K562 (cell line): Measurements from ENCODE around the gene DMWD.
"Not testable (repeated sequence)": the region's sequence is repeated elsewhere in the genome, so short reads cannot be mapped to it uniquely, and the experiment has no call there.

ENCODE experiments used
- CREB1 ChIP-seq, 2 experiments: sonication (generic) in 1 of 2; formaldehyde crosslinking in 1 of 2; IDR thresholded peaks; 2 replicates each; pipeline versions ENCODE4 v1.6.1 to v1.8.0; 2012 to 2022; ENCODE audit warnings: inconsistent platforms in 1 of 2, mild to moderate bottlenecking in 1 of 2, missing genetic modification reagents in 1 of 2, moderate library complexity in 1 of 2
- FOXP1 ChIP-seq: sonication (generic); formaldehyde crosslinking; IDR thresholded peaks from 2 replicates; pipeline ENCODE4 v1.8.0; 2022; ENCODE audit warnings: mild to moderate bottlenecking, missing genetic modification reagents
- JUN ChIP-seq, 2 experiments: sonication (generic) in 1 of 2; formaldehyde crosslinking in 1 of 2; IDR thresholded peaks; 2 replicates each; pipeline versions ENCODE4 v1.6.1 to v1.8.0; 2012 to 2022; ENCODE audit warnings: borderline replicate concordance in 2 of 2, mild to moderate bottlenecking in 2 of 2, improper control_type of control experiment in 1 of 2, low read depth in 1 of 2, low read length in 1 of 2, missing genetic modification reagents in 1 of 2
- RCOR1 ChIP-seq, 2 experiments: IDR thresholded peaks; 2 replicates each; pipeline ENCODE4 v1.6.1; 2012; ENCODE audit warnings: low read depth in 2 of 2, low read length in 2 of 2, borderline replicate concordance in 1 of 2, improper control_type of control experiment in 1 of 2
- TAF1 ChIP-seq: IDR thresholded peaks from 2 replicates; pipeline ENCODE4 v1.6.1; 2011; ENCODE audit warnings: mild to moderate bottlenecking, low read length, moderate library complexity; ENCODE audit not compliant: insufficient read depth, control insufficient read depth, severe bottlenecking; ENCODE audit errors: extremely low read depth
- ZNF184 ChIP-seq: sonication (generic); formaldehyde crosslinking; IDR thresholded peaks from 2 replicates; pipeline ENCODE4 v1.5.0; 2020; ENCODE audit warnings: missing genetic modification reagents
- TF ChIP-seq, protein P1 (sequence below), 3 experiments: IDR thresholded peaks in 2 of 3; conservative IDR thresholded peaks in 1 of 3; 2 replicates each; pipeline ENCODE4 v1.5.1; 2011 to 2012; ENCODE audit warnings: low read length in 3 of 3, mild to moderate bottlenecking in 3 of 3, control low read depth in 2 of 3, improper control_type of control experiment in 1 of 3, inconsistent platforms in 1 of 3, low read depth in 1 of 3, mixed read lengths in 1 of 3, moderate library complexity in 1 of 3; ENCODE audit not compliant: insufficient read depth in 2 of 3

DNA sequence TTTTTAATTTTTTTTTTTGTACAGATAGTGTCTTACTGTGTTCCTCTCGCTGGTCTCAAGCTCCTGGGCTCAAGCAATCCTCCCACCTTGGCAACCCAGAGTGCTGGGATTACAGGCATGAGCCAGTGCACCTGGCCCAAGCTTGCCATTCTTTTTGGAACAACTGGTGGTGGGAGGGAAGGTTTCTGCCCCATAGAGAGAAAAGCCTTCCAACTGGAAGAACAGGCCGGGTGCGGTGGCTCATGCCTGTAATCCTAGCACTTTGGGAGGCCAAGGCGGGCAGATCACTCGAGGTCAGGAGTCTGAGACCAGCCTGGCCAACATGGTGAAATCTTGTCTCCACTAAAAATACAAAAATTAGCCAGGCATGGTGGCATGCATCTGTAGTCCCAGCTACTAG lies 6.9 kb upstream of the DMWD start:
- TF ChIP-seq CREB1 (IDR thresholded peaks at IDR 0.05); CREB1 (CRISPR knock-in tag; IDR thresholded peaks at IDR 0.05); ZNF184 (CRISPR knock-in tag); RCOR1 (IDR thresholded peaks at IDR 0.05; ENCODE audit: borderline replicate concordance in 1 of 2, low read depth in 2 of 2, low read length in 2 of 2); TAF1; FOXP1 (CRISPR knock-in tag); JUN (IDR thresholded peaks at IDR 0.05; ENCODE audit: borderline replicate concordance, low read depth, low read length); JUN (CRISPR knock-in tag; IDR thresholded peaks at IDR 0.05; ENCODE audit: borderline replicate concordance): not testable (repeated sequence)
- TF ChIP-seq, protein P1, sequence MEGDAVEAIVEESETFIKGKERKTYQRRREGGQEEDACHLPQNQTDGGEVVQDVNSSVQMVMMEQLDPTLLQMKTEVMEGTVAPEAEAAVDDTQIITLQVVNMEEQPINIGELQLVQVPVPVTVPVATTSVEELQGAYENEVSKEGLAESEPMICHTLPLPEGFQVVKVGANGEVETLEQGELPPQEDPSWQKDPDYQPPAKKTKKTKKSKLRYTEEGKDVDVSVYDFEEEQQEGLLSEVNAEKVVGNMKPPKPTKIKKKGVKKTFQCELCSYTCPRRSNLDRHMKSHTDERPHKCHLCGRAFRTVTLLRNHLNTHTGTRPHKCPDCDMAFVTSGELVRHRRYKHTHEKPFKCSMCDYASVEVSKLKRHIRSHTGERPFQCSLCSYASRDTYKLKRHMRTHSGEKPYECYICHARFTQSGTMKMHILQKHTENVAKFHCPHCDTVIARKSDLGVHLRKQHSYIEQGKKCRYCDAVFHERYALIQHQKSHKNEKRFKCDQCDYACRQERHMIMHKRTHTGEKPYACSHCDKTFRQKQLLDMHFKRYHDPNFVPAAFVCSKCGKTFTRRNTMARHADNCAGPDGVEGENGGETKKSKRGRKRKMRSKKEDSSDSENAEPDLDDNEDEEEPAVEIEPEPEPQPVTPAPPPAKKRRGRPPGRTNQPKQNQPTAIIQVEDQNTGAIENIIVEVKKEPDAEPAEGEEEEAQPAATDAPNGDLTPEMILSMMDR (IDR thresholded peaks at IDR 0.05 in 2 of 3, conservative IDR thresholded peaks at IDR 0.05 in 1 of 3; ENCODE audit: insufficient read depth in 2 of 3, low read depth in 1 of 3, low read length in 3 of 3) = not testable (repeated sequence)
